ENCODE results near the gene JAKMIP2.
"Not testable (repeated sequence)": the region's sequence is repeated elsewhere in the genome, so short reads cannot be mapped to it uniquely, and the experiment has no call there.

JAKMIP2 gene

DNA sequence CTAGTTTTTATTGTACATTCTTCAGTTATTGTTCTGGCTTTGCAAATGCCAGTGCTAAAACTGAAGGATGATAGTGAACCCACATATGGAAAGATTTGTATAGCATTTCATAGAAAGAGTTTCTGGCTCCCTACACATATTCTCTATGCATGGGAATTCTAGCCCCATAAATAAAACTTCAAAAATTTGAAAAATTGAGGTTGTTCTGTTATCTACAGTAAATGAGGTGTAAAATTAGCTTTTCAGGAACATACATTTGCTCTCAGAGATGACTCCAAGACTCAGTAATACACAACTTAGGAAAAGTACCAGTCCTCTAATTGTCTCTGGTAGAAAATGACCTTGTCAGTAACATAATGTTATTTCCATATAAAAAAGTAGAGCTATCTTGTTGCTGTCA lies 192.4 kb downstream of the JAKMIP2 start:
- Histone ChIP-seq H2AFZ (ENCODE audit: insufficient read depth, low read length, poor library complexity) (no peak overlapping the region), H4K8ac (ENCODE audit: low read depth, low read length) (no peak overlapping the region)

GRCh38 chr5:147586832-147587231 lies 195.7 kb downstream of the JAKMIP2 start:
- Histone ChIP-seq H3K27ac (ENCODE audit: low read depth, low read length) (no peak overlapping the region), H3K4ac (ENCODE audit: low read depth, low read length) (no peak overlapping the region), H4K8ac (ENCODE audit: low read depth, low read length) (no peak overlapping the region), H2BK12ac (ENCODE audit: low read length) (no peak overlapping the region), H3K9ac (ENCODE audit: low read length) (no peak overlapping the region), H2AFZ (ENCODE audit: insufficient read depth, low read length, poor library complexity) (no peak overlapping the region), H2BK120ac (ENCODE audit: insufficient read depth, low read length, poor library complexity) (no peak overlapping the region), H2AK5ac (ENCODE audit: low read length) (no peak overlapping the region), H3K79me1 (ENCODE audit: low read length) (no peaks in the 10 kb centered on the region), H3K9me3 (ENCODE audit: insufficient read depth, low read depth, low read length) (no peaks in the 10 kb centered on the region), H3K4me2 (ENCODE audit: low read length) (no peak overlapping the region), H4K12ac (ENCODE audit: low read depth, low read length) (no peak overlapping the region), H3K4me3 (ENCODE audit: low read depth, low read length) (no peak overlapping the region), H2BK5ac (ENCODE audit: low read depth, low read length, poor library complexity) (no peak overlapping the region), H4K91ac (ENCODE audit: low read depth, low read length) (no peak overlapping the region), H3K18ac (ENCODE audit: low read length) (no peak overlapping the region), H3K36me3 (ENCODE audit: control insufficient read depth in 1 of 2, insufficient read depth in 2 of 2, low read length in 2 of 2) (no peaks in the 10 kb centered on the region), H3K23ac (ENCODE audit: low read length) (no peak overlapping the region), H3K14ac (ENCODE audit: low read length) (no peak overlapping the region), H3K4me1 (ENCODE audit: control insufficient read depth in 1 of 2, insufficient read depth in 2 of 2, low read length in 2 of 2) (no peaks in the 10 kb centered on the region), H3K79me2 (ENCODE audit: control insufficient read depth, insufficient read depth, low read length, poor library complexity) (no peaks in the 10 kb centered on the region), H3K27me3 (ENCODE audit: insufficient read depth, low read length) (no peaks in the 10 kb centered on the region)
- no peak for DNase-seq
- WGBS (ENCODE audit: extremely low coverage, insufficient coverage, insufficient read length) = no CpG with 5 or more reads among the region's 1 CpG

More for the DNA sequence above, 192.4 kb downstream of the JAKMIP2 start:
- H3K4me2 ChIP-seq (ENCODE audit: low read length) = no peak overlapping the region
- H3K79me1 ChIP-seq (ENCODE audit: low read length) = no peaks in the 10 kb centered on the region
- no peak overlapping the region for H4K91ac ChIP-seq (ENCODE audit: low read depth, low read length)
- no peak for DNase-seq
- H3K9ac ChIP-seq (ENCODE audit: low read length) = no peak overlapping the region
- no peak overlapping the region for H3K23ac ChIP-seq (ENCODE audit: low read length)
- H2BK12ac ChIP-seq (ENCODE audit: low read length) = no peak overlapping the region
- no peak overlapping the region for H3K18ac ChIP-seq (ENCODE audit: low read length)
- peaks cover 1% of the 10 kb centered on the region for H3K9me3 ChIP-seq (ENCODE audit: insufficient read depth, low read depth, low read length)
- H2BK5ac ChIP-seq (ENCODE audit: low read depth, low read length, poor library complexity) = no peak overlapping the region
- H3K27ac ChIP-seq (ENCODE audit: low read depth, low read length) = no peak overlapping the region
- no peaks in the 10 kb centered on the region for H3K27me3 ChIP-seq (ENCODE audit: insufficient read depth, low read length)
- H2AK5ac ChIP-seq (ENCODE audit: low read length) = no peak overlapping the region
- no peak overlapping the region for H4K12ac ChIP-seq (ENCODE audit: low read depth, low read length)
- no peak overlapping the region for H2BK120ac ChIP-seq (ENCODE audit: insufficient read depth, low read length, poor library complexity)
- H3K79me2 ChIP-seq (ENCODE audit: control insufficient read depth, insufficient read depth, low read length, poor library complexity) = no peaks in the 10 kb centered on the region
- no peak overlapping the region for H3K4ac ChIP-seq (ENCODE audit: low read depth, low read length)
- no peak overlapping the region for H3K14ac ChIP-seq (ENCODE audit: low read length)
- H3K4me1 ChIP-seq (ENCODE audit: control insufficient read depth in 1 of 2, insufficient read depth in 2 of 2, low read length in 2 of 2) = no peaks in the 10 kb centered on the region
- no peak overlapping the region for H3K4me3 ChIP-seq (ENCODE audit: low read depth, low read length)
- no peaks in the 10 kb centered on the region for H3K36me3 ChIP-seq (ENCODE audit: control insufficient read depth in 1 of 2, insufficient read depth in 2 of 2, low read length in 2 of 2)

- no peak overlapping the region for H4K8ac ChIP-seq (ENCODE audit: low read depth, low read length)
- no peak overlapping the region for H3K4ac ChIP-seq (ENCODE audit: low read depth, low read length)
- H3K27ac ChIP-seq (ENCODE audit: low read depth, low read length) = no peak overlapping the region
- H3K23ac ChIP-seq (ENCODE audit: low read length) = no peak overlapping the region
- H3K27me3 ChIP-seq (ENCODE audit: insufficient read depth, low read length) = no peaks in the 10 kb centered on the region
- WGBS (ENCODE audit: extremely low coverage, insufficient coverage, insufficient read length) = no CpG with 5 or more reads among the region's 4 CpGs
- H2AFZ ChIP-seq (ENCODE audit: insufficient read depth, low read length, poor library complexity) = no peak overlapping the region
- H3K79me1 ChIP-seq (ENCODE audit: low read length) = no peaks in the 10 kb centered on the region
- no peak overlapping the region for H4K12ac ChIP-seq (ENCODE audit: low read depth, low read length)
- no peaks in the 10 kb centered on the region for H3K4me1 ChIP-seq (ENCODE audit: control insufficient read depth in 1 of 2, insufficient read depth in 2 of 2, low read length in 2 of 2)
- H3K18ac ChIP-seq (ENCODE audit: low read length) = no peak overlapping the region
- H2BK12ac ChIP-seq (ENCODE audit: low read length) = no peak overlapping the region
- H3K79me2 ChIP-seq (ENCODE audit: control insufficient read depth, insufficient read depth, low read length, poor library complexity) = no peaks in the 10 kb centered on the region
- no peak overlapping the region for H2BK5ac ChIP-seq (ENCODE audit: low read depth, low read length, poor library complexity)
- H2BK120ac ChIP-seq (ENCODE audit: insufficient read depth, low read length, poor library complexity) = no peak overlapping the region
- no peak overlapping the region for H3K4me2 ChIP-seq (ENCODE audit: low read length)
- no peak overlapping the region for H3K9ac ChIP-seq (ENCODE audit: low read length)
- no peak overlapping the region for H4K91ac ChIP-seq (ENCODE audit: low read depth, low read length)
- H3K14ac ChIP-seq (ENCODE audit: low read length) = no peak overlapping the region
- no peak overlapping the region for H2AK5ac ChIP-seq (ENCODE audit: low read length)
- no peaks in the 10 kb centered on the region for H3K36me3 ChIP-seq (ENCODE audit: control insufficient read depth in 1 of 2, insufficient read depth in 2 of 2, low read length in 2 of 2)
- no peaks in the 10 kb centered on the region for H3K9me3 ChIP-seq (ENCODE audit: insufficient read depth, low read depth, low read length)
- no peak for DNase-seq
- H3K4me3 ChIP-seq (ENCODE audit: low read depth, low read length) = no peak overlapping the region
These were observed 196.3 kb downstream of the JAKMIP2 start for GRCh38 chr5:147586221-147586620.

GRCh38 chr5:147582272-147582671 lies 200.3 kb downstream of the JAKMIP2 start:
- H3K4me1 ChIP-seq (ENCODE audit: control insufficient read depth in 1 of 2, insufficient read depth in 2 of 2, low read length in 2 of 2); H4K12ac ChIP-seq (ENCODE audit: low read depth, low read length); H3K27ac ChIP-seq (ENCODE audit: low read depth, low read length): not testable (repeated sequence)

More at GRCh38 chr5:147582272-147582671, 200.3 kb downstream of the JAKMIP2 start:
- H3K18ac ChIP-seq (ENCODE audit: low read length); H3K27me3 ChIP-seq (ENCODE audit: insufficient read depth, low read length); H3K23ac ChIP-seq (ENCODE audit: low read length); H2AFZ ChIP-seq (ENCODE audit: insufficient read depth, low read length, poor library complexity); DNase-seq; H3K9ac ChIP-seq (ENCODE audit: low read length); H3K9me3 ChIP-seq (ENCODE audit: insufficient read depth, low read depth, low read length); H4K8ac ChIP-seq (ENCODE audit: low read depth, low read length); H2BK120ac ChIP-seq (ENCODE audit: insufficient read depth, low read length, poor library complexity); H3K79me2 ChIP-seq (ENCODE audit: control insufficient read depth, insufficient read depth, low read length, poor library complexity); H2BK5ac ChIP-seq (ENCODE audit: low read depth, low read length, poor library complexity); H3K36me3 ChIP-seq (ENCODE audit: control insufficient read depth in 1 of 2, insufficient read depth in 2 of 2, low read length in 2 of 2); H3K79me1 ChIP-seq (ENCODE audit: low read length); H2AK5ac ChIP-seq (ENCODE audit: low read length); H3K4me3 ChIP-seq (ENCODE audit: low read depth, low read length); H3K4me2 ChIP-seq (ENCODE audit: low read length); H4K91ac ChIP-seq (ENCODE audit: low read depth, low read length); H3K14ac ChIP-seq (ENCODE audit: low read length); H3K4ac ChIP-seq (ENCODE audit: low read depth, low read length); H2BK12ac ChIP-seq (ENCODE audit: low read length): not testable (repeated sequence)
- WGBS (ENCODE audit: extremely low coverage, insufficient coverage, insufficient read length) = no CpG with 5 or more reads among the region's 6 CpGs
